GM10248 (cell line): ENCODE measurements around the gene CDIP1.
A peak's percentile ranks its signal among the peaks of the same experiment; 100 is the strongest.
"Not testable (repeated sequence)": the region's sequence is repeated elsewhere in the genome, so short reads cannot be mapped to it uniquely, and the experiment has no call there.

Experiments
- CTCF ChIA-PET: fragments of 300-600 bp; sonication (Branson Sonifier 250); formaldehyde crosslinking; extraction: SDS; loops from one replicate; lab custom pipeline; 2021; ENCODE audit warnings: antibody characterized with exemption; lab: Yijun Ruan, JAX
- POLR2A ChIA-PET: fragments of 350-650 bp; sonication (Branson Sonifier 250); formaldehyde crosslinking; extraction: SDS; loops from one replicate; lab custom pipeline; 2020; ENCODE audit warnings: antibody characterized with exemption; lab: Yijun Ruan, JAX
- DNase-seq: peaks from one replicate; pipeline ENCODE4 v3.0.0; 2012; ENCODE audit errors: extremely low spot score
- TF ChIP-seq, protein P1 (sequence below): IDR thresholded peaks from 2 replicates; pipeline ENCODE4 v1.5.1; 2012; ENCODE audit warnings: mild to moderate bottlenecking, low read depth; ENCODE audit errors: extremely low read depth, missing control alignments, control extremely low read depth

CDIP1 gene

DNA sequence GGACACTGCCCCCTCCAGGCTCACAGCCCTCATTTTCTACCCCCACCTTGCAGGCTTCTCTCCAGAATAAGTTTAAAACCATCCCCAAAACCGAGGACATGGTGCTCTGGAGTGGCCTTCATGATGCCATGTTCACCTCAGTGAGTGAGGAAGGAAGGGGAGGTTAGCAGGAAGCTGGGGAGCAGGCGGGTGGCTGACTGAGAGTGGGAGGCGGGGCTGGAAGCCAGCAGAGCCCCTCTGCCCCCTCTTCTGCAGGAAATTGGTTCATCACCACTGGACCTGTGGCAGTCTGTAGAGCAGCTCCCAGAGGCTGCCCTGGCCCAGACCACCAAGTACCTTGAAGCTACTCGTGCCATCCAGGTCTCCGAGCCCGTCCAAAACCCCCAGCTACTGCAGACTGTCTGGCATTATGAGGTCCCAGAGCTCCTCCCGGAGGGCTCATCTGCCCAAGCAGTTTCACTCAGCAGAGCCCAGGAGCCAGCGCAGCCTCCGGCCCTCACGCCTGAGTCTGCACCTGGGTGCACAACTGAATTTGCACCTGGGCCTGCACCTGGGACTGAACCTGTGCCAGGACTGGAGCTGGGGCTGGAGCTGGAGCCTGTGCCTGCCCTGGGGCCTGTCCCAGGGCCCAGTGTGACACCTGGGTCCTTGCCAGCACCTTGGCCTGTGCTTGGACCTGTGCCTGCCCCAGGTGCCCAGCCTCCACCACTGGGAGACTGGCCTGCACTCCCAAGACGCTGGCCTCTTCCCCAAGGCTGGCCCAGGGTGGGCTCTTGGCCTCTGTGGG, 36.5 kb upstream of the CDIP1 start:
- TF ChIP-seq, protein P1, sequence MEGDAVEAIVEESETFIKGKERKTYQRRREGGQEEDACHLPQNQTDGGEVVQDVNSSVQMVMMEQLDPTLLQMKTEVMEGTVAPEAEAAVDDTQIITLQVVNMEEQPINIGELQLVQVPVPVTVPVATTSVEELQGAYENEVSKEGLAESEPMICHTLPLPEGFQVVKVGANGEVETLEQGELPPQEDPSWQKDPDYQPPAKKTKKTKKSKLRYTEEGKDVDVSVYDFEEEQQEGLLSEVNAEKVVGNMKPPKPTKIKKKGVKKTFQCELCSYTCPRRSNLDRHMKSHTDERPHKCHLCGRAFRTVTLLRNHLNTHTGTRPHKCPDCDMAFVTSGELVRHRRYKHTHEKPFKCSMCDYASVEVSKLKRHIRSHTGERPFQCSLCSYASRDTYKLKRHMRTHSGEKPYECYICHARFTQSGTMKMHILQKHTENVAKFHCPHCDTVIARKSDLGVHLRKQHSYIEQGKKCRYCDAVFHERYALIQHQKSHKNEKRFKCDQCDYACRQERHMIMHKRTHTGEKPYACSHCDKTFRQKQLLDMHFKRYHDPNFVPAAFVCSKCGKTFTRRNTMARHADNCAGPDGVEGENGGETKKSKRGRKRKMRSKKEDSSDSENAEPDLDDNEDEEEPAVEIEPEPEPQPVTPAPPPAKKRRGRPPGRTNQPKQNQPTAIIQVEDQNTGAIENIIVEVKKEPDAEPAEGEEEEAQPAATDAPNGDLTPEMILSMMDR = no peak
- peak; percentile 13 for DNase-seq
- CTCF ChIA-PET = interaction anchor here (1.7 to 2.0 kb wide), 2 partner anchors 10 to 26 kb away, joined by 4 to 10 read pairs; no protein-coding TSS in a partner anchor
- POLR2A ChIA-PET = no interaction called here

DNA sequence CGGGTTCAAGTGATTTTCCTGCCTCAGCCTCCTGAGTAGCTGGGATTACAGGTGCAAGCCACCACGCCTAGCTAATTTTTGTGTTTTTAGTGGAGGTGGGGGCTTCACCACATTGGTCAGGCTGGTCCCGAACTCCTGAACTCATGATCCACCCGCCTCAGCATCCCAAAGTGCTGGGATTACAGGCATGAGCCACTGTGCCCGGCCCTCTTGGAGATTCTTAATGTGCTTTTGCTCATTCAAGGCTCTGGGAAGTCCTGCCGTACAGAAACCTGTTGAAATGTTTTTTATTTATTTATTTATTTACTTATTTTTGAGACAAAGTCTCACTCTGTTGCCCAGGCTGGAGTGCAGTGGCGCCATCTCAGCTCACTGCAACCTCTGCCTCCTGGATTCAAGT, 35.4 kb upstream of the CDIP1 start:
- DNase-seq, POLR2A ChIA-PET: not testable (repeated sequence)
- CTCF ChIA-PET = interaction anchor here (0.7 to 2.0 kb wide), 4 partner anchors 11 to 95 kb away, joined by 3 to 13 read pairs (median 7); no protein-coding TSS in a partner anchor

DNA sequence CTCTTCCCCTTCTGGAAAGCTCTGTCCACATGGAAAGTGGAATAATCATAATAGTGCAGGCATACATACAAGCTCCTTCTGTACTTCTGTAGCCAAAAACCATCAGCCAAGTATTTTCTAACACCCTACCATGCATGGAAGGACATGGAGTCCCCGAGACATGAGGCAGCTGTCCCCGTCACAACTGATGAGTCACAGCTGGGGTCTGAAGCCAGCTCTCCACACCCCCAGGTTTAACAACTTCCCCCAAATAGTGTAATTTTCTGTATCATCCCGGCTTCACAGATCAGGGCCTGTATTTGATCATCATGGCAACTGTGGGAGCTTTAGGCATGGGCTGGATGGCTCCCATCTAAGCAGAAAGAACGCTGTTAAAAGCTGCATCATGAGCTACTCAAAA, 34.1 kb upstream of the CDIP1 start:
- ChIA-PET POLR2A (no interaction called here), CTCF (interaction anchor here (0.7 to 1.8 kb wide), 4 partner anchors 13 to 27 kb away, joined by 3 to 13 read pairs (median 4); partner anchors contain the start of gene C16orf96)
- TF ChIP-seq, protein P1 = no peak
- DNase-seq = peak; percentile 12

DNA sequence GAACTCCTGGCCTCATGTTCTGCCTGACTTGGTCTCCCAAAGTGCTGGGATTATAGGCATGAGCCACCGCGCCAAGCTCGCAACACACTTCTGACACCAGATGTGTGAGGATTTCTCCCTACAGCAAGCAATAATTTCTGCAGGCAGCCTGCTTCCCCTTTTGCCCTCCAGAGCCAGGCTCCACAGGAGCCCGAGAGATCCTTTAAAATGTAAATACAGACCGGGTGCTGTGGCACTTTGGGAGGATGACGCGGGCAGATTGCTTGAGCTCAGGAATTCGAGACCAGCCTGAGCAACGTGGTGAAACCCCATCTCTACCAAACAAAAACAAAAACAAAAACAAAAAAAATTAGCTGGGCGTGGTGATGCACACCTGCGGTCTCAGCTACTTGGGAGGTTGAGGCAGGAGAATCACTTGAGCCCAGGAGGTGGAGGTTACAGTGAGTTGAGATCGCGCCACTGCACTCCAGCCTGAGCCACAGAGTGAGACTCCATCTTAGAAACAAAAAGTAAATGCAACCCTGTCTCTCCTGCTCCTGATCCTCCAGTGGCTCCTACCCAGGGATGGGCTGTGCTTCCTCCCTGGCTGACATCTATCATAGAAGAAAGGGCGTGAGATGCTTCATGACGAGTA, 32.2 kb upstream of the CDIP1 start:
- no peak for DNase-seq
- ChIA-PET POLR2A (no interaction called here), CTCF (interaction anchor here (1.6 to 2.8 kb wide), 2 partner anchors 64 to 65 kb away, joined by 5 to 8 read pairs; no protein-coding TSS in a partner anchor)
- TF ChIP-seq, protein P1 = no peak

DNA sequence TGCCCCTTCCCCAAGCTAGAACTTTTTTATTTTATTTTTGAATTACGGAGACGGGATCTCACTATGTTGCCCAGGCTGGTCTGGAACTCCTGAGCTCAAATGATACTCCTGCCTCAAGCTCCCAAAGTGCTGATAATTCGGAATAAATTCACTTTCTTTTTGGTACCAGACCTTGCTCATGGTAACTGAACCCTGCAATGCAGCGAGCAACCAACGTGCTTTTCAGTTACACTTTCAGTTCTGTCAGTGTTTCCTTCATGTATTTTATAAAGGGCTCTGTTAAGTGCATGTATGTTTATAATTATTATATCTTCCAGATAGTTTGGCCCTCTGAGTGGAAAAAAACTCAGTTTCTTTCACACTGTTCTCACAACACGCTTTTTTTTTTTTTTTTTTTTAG, 31.5 kb upstream of the CDIP1 start:
- POLR2A ChIA-PET = no interaction called here
- CTCF ChIA-PET = interaction anchor here (1.0 to 2.8 kb wide), 3 partner anchors 10 to 65 kb away, joined by 3 to 8 read pairs (median 5); no protein-coding TSS in a partner anchor
- DNase-seq = no peak
- TF ChIP-seq, protein P1 = no peak

DNA sequence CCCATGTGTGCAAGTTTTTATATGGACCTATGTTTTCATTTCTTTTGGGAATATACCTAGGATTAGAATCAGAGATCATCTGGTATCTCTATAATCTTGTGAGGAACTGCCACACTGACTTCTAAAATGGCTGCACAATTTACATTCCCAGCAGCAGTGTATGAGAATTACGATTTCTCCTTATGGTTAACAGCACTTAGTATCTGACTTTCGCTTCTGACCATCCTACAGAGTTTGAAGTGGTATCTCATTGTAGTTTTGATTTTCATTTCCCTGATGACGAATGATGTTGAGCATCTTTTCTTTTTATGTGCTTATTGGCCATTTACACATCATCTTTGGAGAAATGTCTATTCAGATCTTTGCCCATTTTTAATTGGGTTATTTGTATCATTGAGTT, 27.6 kb upstream of the CDIP1 start:
- CTCF ChIA-PET = interaction anchor here (1.6 to 2.5 kb wide), 2 partner anchors 20 to 59 kb away, joined by 3 to 6 read pairs; no protein-coding TSS in a partner anchor
- POLR2A ChIA-PET = no interaction called here
- no peak for DNase-seq
- TF ChIP-seq, protein P1 = no peak
